ENCODE results near the gene SERPINC1.
"Not testable (repeated sequence)": the region's sequence is repeated elsewhere in the genome, so short reads cannot be mapped to it uniquely, and the experiment has no call there.

SERPINC1 gene

DNA sequence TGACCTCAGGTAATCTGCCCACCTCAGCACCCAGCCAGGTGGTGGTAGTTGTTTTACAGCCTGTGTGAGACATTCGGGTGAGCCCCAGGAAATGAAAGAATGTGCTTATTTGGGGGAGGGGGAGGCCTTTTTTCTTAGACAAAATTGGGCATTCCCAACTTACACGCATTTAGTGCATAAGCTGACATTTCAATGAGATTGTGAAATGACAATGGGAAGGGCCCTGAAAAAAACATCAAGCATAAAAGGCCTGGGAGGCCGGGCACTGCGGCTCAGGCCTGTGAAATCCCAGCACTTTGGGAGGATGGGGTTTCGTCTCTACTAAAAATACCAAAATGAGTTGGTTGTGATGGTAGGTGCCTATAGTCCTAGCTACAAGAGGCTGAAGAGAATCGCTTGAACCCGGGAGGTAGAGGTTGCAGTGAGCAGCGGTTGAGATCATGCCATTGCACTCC lies 54.3 kb downstream of the SERPINC1 start:
- DNase-seq, result no peak

DNA sequence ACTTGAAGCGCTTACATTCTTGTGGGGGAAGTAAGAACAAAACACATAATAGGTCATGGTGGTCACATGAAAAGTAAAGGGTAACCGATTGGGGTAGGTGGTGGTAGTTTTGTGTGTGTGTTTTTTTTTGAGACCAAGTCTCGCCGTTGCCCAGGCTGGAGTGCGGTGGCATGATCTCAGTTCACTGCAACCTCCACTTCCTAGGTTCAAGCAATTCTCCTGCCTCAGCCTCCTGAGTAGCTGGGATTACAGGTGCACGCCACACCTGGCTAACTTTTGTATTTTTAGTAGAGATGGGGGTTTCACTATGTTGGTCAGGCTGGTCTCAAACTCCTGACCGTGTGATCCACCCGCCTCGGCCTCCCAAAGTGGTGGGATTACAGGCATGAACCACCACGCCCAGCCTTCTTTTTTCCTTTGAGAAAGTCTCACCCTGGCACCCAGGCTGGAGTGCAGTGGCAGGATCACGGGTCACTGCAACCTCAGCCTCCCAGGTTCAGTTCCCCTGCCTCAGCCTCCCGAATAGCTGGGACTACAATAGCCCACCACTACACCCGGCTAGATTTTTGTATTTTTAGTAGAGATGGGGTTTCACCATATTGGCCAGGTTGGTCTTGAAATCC lies 54.9 kb downstream of the SERPINC1 start:
- DNase-seq, result peak; percentile 64

DNA sequence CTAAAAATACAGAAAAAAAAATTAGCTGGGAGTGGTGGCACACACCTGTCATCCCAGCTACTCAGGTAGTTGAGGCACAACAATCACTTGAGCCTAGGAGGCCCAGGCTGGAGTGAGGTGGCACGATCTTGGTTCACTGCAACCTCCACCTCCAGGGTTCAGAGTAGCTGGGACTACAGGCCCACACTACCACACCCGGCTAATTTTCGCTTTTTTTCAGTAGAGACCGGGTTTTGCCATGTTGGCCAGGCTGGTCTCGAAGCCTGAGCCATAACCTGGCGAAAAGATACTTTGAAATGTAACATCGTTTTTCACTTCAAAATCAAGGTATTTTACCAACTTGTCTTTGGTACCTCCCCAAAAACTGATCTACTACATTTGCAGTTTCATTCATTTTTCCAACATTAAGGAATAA lies 55.4 kb downstream of the SERPINC1 start:
- peak; percentile 64 for DNase-seq

DNA sequence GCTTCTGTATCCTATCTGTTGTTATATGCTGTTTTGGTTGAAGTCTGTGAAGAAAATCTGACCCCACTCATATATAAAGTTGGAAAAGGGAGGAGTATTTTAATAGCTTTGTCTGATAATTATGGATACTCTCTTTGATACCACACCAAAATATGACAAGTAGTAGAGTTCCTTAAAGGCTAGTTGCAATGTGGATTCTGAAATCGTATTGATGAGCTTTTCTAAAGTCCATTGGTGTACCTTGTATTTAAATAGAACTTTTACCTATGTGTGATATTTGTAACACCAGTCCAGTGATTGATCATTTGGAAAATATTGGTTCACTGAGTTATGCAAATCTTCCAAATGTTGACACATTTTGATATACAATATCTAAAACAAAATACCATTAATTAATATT lies 57.1 kb downstream of the SERPINC1 start:
- DNase-seq, result no peak

DNA sequence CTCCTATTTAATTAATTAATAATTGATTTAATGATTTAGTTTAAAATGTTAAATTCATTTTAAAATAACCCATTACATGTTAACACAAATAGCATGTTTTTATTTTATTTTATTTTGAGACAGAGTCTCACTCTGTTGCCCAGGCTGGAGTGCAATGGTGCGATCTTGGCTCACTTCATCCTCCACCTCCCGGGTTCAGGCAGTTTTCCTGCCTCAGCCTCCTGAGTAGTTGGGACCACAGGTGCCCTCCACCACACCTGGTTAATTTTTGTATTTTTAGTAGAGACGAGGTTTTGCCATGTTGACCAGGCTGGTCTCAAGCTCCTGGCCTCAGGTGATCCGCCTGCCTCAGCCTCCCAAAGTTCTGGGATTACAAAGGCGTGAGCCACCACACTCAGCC lies 57.6 kb downstream of the SERPINC1 start:
- DNase-seq, result not testable (repeated sequence)

DNA sequence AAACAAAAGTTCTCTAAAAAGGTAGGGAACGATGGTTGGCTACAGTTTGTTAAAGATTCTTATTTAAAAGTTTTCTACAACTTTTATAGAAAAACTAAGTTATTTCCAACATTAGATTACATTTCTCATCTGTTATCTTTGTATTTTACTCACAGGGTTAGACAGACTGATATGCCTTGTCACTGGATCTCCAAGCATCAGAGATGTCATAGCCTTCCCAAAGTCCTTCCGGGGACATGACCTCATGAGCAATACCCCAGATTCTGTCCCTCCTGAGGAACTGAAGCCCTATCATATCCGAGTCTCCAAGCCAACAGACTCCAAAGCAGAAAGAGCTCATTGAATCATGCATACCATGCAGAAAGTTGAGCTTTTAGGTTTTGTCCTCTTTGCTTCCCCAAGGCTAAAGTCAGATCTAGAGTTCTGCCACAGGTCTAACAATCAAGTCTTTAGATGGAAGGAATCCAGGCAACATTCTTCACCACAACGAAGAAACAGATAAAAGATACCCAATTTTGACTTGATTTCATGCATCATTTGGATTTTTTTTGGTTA lies 59.7 kb downstream of the SERPINC1 start:
- no peak for DNase-seq

DNA sequence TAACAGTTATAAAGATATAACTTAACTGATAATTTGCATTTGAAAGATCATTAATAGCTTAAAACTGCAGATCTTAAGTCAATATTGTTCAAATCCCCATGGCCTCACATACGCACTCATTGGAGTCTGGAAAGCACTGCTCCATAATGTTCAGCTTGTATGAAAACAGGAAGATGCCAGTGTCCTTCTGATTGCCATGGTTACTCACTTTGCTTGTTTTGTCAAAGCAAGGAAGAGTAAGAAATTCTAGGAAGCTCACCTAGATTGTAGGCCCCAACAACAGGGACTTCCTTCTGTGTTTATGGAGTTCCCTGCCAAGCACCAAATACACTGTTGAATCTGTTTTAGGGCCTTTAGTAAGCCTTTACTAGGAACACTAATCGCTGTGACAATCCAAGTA lies 60.2 kb downstream of the SERPINC1 start:
- DNase-seq, result no peak

DNA sequence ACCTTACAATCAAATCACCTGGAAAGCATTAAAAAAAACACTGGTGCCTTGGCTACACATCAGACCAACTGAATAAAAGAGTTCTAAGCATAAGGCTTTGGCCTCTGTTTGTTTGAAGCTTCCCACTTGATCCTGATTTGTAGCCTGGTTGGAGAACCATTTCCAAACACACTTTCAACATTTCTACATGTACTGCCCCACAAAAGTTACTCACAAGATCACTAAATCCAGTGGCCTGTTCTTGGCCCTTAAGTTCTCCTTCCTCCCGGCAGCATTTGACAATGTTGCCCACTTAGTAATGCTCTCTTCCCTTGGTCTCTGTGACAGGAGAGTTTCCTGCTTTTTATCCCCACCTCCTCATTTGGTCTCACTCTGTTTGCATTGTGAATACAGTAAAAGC lies 61.1 kb downstream of the SERPINC1 start:
- no peak for DNase-seq

All from islet precursor cell (in vitro differentiated cells).